Stimulated activated naive CD4-positive, alpha-beta T cell (primary cell): ENCODE measurements around the gene CDK7.

Source experiments
- DNase-seq, 6 experiments: peaks; one replicate each; lab custom pipeline; 2025; lab: John Stamatoyannopoulos, UW

The CDK7 gene

GRCh38 chr5:69293882-69294281, 59.2 kb downstream of the CDK7 start:
- no peak for DNase-seq

DNA sequence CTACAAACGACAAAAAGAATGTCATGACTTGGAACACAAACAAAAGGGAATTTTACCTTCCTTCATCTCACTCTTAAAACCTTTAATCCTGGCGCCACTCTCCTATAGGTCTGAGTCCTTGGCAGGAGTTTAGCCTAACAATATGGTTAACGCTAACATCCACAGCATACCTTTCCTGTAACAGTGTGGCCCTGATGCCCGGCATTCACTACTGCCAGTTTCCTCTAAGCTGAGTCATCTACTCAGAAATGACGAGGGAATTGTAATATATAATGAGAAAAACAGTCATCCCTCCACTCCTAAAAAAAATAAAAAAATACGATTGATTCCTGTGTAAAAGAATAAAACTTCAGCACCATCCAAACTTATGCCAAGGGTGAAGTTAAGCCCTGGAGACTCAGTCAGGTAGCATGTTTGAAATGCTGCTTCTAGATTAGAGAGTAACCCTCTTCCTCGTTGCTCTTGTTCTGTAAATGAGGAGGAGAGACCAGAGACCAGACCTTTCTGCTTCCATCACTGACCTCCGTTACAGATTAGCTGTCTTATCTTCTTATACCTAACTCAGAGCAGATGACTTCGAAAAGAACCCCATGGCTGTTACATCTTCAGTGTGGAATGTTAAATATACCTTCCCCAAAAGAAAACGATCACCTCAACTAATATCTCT, 60.5 kb downstream of the CDK7 start:
- no peak for DNase-seq

GRCh38 chr5:69299625-69300024, 64.9 kb downstream of the CDK7 start:
- no peak for DNase-seq

GRCh38 chr5:69300537-69301203, 66.0 kb downstream of the CDK7 start:
- no peak for DNase-seq

DNA sequence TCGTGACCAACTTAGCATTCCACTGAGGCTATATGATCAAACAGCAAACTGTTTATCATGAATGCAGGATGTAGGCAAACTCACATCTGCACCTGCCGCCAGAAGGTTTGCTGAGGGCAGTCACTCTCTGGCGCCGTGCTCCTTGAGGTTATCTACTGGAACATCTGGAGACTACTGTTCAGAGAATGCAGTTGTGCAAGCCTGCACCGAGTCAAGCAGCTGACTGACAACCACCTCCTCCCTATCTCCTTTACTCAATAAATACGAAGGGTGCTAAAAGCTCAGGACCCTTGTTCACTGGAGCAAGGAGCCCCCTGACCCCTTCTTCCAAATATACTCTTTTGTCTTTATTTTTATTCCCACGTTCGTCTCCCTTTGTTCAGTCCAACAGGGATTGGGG, 70.8 kb downstream of the CDK7 start:
- no peak for DNase-seq

GRCh38 chr5:69308046-69308553, 73.4 kb downstream of the CDK7 start:
- DNase-seq, result no peak

DNA sequence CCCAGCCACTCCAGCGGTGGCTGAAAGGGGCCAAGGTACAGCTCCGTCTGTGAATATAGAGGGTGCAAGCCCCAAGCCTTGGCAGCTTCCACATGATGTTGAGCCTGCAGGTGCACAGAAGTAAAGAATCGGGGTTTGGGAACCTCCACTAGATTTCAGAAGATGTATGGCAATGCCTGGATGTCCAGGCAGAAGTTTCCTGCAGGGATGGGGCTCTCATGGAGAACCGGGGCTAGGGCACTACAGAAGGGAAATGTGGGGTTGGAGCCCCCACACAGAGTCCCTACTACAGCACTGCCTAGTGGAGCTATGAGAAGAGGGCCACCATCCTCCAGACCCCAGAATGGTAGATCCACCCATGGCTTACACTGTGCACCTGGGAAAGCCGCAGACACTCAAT, 74.7 kb downstream of the CDK7 start:
- DNase-seq, result no peak

DNA sequence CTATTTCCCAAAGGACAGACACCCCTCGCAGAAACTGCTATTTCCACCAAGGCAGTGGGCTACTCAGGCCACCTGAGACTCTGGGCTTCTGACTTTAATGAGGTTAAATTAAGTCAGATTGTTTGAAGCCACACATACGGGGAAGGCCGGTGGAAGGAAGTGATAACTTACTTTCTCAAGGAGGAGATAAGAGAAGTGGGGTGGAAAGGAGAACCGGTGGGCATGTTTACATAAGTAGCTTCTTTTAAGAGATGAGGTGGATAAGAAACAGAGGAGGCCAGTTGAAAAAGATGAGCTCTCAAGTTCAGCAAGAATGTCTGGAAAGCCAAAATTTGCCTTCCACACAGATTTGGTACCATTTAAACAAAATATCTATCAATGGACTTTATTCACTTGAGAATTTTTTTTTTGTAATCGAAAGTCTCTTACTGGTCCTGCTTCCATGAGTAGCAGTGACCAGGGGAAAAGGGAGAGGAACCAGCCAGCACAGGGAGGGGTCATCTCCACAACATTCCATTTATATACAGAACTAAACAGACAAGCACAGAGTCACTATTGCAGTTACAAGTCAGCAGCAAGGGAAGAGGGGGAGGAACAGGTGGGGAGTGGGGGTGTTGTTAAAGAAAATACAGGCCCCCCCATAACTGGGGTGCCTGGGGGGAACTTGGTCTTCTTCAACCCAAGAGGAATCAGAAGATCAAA, 77.9 kb downstream of the CDK7 start:
- DNase-seq, result no peak

DNA sequence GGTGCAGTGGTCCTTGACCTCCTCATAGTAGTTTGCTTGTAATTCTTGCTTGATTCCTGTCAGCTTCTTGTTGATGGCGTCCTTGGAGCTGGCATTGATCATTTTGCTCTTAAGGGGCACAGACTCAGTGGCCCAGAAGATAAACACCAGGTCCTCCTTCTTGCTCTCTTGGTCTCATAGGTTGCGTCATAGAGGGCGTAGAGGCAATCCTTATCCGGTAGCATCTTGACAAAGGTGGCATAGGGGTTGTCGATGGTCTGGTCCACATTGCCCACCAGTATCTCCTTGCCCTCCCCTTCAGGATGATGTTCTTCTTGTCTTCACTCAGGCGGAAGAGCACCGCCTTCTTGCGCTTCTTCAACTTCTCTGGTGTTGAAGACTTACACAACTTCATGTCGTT, 78.7 kb downstream of the CDK7 start:
- DNase-seq, result no peak

- no peak for DNase-seq
These were observed 81.3 kb downstream of the CDK7 start for GRCh38 chr5:69315972-69316371.

DNA sequence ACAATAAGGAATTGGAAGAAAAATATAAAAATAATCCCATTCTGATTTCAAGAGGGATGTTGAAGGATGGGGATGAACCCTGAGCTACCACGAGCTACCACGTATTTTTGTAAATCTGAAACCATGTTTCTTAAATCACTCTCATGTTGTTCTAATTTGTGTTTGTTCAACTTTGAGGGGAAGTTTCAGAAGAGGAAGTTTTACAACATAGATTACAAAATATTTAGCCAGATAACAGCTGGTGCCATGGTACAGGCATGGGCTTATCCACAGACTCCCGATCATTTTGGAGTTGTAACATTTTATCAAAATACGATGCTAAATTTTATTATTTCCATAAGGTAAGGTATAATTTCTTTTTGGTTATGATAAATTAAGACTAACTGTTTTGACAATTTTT, 82.7 kb downstream of the CDK7 start:
- no peak for DNase-seq

DNA sequence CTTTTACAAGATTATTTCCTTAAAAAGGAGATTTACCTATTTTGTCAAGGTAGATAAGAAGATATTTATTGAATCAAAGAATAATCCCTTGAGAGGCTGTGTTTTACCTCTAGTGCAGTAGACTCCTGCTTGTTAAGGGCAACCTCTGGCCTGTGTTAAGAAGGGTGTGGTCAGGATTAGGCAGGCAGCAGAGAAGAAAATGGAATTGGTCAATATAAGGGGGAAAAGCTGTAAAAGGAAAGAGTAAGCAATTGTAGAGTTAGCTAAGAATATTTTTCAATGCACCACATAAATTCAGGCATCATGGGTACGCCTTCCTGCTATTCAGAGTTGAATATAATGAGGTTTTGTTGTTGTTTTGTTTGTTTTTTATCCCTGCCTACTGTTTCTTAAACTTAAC, 91.7 kb downstream of the CDK7 start:
- no peak for DNase-seq
